SK-N-MC (cell line): ENCODE measurements around the gene IFI6.

ENCODE experiments used
- EZH2 ChIP-seq: fragments of 200-600 bp; sonication (generic); IDR thresholded peaks from one replicate; pipeline ENCODE4 v1.6.1; 2017; ENCODE audit warnings: antibody characterized with exemption
- POLR2AphosphoS5 ChIP-seq: IDR thresholded peaks from 2 replicates; pipeline ENCODE4 v1.6.1; 2012; ENCODE audit warnings: mild to moderate bottlenecking, low read depth, low read length, borderline replicate concordance

DNA sequence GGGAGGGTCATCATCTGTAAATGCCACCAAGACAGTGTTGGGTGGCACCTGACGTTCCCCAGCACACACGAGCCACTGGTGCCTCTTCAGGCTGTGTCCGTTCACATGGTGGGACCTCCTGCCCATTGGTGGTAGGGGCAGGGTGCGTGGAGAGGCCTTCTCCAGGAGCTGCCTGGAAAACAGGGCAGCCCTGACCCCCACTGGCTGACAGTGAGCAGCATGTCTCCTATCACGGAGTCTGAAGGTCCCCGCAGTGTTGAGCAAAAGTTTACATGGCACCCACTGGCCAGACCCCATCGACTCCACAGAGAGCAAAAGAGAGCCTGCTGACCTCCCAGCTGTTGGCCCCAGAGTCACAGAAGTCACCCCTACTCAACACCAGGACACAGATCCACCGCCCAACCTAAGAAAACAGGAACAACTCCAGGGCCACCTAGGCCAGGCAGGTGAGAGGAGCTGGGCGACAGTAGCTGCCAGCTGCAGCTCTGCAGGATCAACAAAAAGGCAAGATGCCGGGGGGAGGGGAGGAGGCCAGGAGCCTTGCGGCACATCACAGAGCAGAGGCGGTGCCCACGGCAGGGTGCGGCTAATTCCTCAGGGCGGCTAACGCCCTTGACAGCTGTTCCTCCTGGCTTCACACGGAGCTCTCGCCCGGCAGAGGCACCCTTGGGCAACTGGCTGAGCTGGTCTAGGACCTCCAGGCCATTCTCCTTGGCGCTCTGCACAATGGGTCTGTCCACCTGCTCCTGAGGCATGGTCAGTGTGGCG lies 14.4 kb upstream of the IFI6 start:
- TF ChIP-seq EZH2: no peak
- no peak for TF ChIP-seq POLR2AphosphoS5
